Measurements from ENCODE around the gene EVA1B.

Gene EVA1B

DNA sequence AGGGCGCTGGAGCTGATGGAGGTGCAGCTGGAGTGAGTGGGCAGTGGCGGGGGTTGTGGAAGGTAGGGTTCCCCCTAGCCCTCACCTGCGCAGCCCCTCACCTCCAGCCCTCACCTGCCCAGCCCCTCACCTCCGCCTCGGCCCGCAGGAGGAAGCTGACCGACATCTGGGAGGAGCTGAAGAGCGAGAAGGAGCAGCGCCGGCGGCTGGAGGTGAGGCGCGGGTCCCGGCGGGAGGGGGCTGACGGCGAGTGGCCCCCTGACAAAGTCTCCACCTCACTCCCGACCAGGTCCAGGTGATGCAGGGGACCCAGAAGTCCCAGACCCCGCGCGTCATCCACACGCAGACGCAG lies 2.7 kb downstream of the EVA1B start:
- in situ Hi-C loops (cut with MboI; ENCODE audit: low sequenced_read_pairs): no loop called here

DNA sequence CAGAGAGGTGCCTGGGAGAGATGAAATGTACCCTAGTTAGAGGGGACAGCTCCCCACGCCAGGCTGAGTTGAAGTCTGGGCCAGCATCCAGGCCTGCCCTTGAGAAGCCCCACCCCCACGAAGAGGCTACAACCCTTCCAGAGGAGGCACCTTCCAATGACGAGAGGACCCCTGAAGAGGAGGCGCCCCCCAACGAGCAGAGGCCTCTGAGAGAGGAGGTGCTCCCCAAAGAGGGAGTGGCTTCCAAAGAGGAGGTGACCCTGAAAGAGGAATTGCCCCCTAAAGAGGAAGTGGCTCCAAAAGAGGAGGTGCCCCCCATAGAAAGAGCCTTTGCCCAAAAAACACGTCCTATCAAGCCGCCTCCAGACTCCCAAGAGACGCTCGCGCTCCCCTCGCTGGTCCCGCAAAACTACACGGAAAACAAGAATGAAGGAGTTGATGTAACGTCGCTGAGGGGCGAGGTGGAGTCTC lies 3.1 kb downstream of the EVA1B start:
- in situ Hi-C loops (cut with MboI; ENCODE audit: low sequenced_read_pairs): no loop called here

DNA sequence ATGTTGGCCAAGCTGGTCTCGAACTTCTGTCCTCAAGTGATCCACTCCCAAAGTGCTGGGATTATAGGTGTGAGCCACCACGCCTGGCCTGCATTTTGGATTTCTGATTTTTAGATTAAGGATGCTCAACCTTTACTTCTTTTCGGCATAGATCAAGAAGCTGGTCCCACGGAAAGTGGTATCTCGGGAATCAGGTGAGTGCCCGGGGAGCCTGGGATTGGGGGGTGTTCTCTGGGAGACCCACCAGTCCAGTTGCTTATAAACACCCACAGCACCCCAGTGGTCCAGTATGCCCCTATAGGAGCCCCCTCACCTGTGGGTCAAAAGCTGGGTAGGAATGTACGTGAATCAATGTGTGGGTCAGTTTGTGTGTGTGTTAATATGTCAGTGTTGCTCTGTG lies 14.0 kb downstream of the EVA1B start:
- in situ Hi-C loops (cut with MboI; ENCODE audit: low sequenced_read_pairs): no loop called here

DNA sequence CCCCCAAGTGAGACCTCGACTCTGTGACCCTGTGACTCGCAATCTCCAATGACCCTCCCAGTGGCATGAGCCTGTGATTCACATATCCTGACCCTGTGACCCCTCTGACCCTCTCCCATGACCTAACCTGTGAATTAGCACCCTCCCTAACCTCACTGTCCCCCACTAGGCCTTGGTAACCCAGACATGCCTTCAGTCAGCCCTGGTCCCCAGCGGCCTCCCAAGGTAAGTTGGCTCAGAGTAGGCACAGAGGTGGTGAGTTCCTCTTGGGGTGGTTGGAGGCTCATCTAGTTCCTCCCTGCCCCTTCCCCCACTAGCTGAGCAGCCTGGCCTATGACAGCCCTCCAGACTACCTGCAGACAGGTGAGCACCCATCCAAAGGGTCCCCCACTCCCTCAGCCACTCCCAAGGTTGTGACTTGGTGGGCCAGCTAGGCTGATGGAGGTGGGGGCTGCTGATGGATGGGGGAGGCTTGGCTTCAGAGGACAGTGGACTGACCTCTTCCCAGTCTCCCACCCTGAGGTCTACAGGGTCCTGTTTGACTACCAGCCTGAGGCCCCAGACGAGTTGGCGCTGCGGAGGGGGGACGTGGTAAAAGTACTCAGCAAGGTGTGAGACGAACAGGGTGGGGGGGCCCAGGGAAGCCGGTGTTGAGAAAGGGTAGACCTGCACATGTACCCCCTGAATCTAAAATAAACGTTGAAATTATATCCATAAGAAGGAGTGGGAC lies 15.7 kb downstream of the EVA1B start:
- in situ Hi-C loops (cut with MboI; ENCODE audit: low sequenced_read_pairs): no loop called here

DNA sequence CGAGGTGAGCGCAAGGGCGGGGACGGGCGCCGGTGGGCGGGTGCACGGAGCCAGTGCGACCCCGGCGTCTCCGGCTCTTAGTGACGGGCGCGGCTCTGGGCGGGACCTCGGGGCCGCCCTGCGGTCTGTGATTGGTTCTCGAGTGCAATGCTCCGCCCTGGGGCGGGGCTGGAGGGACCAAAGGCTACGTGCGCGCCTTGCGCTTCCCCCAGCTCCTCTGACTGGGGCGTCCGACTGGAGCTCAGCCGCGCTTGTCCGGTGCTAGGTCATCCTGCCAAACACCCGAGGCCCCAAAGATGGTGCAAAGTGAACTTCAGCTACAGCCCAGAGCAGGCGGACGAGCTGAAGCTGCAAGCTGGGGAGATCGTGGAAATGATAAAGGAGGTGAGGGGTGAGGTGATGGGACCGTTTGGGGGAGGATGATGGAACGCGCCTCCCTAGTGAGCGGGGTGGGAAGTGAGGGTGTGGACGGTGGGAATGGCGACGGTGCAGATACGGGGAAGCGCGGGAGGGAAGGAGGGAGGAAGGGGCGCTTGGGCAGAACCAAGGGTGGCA lies 16.5 kb downstream of the EVA1B start:
- in situ Hi-C loops (cut with MboI; ENCODE audit: low sequenced_read_pairs): no loop called here

DNA sequence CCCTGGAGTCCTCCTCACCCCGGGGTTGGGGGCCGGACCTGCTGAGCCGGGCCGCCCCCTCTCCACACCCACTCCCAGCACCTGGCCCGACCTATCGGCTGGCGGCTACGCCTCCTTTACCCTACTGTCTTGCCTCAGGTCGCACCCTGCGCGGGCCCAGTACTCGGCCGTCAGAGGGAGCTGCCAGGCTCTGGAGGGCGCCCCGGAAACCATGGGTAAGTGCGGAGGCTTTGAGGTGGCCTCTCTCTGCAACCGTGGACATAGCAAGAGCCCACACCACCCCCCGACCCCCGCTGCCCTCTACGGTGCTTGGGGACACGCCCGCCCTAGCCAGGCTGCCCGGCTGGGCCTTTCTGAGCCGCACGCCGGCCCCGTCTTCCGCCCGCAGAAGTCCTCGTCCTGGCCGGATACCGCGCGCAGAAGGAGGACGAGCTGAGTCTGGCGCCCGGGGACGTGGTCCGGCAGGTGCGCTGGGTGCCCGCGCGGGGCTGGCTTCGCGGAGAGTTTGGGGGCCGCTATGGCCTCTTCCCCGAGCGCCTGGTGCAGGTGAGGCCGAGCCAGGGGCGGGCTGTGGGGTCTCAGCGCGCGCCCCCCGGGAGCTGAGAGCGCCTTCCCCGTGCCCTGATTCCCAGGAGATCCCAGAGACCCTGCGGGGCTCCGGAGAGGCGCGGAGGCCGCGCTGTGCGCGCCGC lies 17.1 kb downstream of the EVA1B start, which contains the start of gene SH3D21:
Gene SH3D21, plus strand, starts transcription at position 159 of the 692 bp plus-strand sequence. Its CDS starts 53 bp downstream, at position 212.
- in situ Hi-C loops (cut with MboI; ENCODE audit: low sequenced_read_pairs): no loop called here

DNA sequence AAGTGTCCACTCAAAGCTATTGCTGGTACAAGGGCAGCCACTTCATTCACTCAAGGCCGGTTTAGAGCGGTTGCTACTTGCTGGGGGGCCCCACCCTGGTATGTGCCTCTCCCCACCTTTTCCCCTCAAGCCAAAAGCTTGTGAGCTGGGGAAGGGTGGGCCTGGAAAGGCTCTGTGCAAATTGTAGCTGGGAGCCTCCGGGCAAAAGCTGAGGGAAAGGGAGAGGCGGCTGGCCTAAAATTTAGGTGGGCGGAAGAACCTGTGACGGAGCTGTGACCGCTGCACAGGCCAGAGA lies 17.6 kb downstream of the EVA1B start:
- in situ Hi-C loops (cut with MboI; ENCODE audit: low sequenced_read_pairs): no loop called here

DNA sequence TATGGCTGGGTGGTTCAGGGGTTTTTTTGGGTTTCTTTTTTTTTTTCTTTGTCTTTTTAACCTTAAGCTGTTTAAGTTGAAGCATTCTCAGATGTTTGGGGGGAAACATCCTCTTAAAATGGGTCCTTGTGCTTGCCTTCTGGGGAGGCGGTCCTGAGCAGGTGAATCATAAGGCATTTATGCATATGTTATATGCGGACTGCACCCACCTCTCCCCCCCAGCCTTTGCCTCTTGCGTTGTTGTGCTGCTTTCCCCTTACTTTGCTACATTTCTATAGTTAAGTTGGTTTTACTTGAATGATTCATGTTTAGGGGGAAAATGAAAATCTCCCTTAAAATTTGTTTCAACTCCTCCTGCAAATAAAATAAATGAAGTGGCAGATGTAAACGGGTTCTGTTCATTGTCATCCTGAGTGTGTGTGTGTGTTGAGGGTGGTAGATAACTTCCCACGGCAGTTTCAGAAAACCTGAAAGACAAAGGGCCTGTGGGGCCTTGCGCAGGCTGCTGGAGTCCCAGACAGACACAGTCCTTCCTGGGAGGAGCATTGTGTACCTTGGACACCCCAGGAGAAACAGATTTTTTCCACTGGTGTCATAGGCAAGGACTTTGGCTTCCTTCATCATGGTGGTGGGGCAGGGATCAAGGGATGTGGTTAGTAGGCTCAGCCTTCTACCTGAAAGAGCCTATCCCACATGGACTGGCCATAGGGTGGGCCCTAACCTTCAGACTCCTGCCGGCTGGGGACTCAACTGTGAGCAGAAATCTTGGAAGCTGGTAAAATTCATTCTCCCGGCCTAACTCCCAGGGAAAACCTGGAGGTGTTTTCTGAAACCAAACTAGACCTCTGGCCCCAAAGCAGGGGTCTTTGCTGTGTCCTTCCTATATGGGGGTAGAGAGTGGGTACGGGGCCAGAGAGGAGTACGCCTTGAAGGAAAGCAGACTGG lies 18.2 kb downstream of the EVA1B start:
- in situ Hi-C loops (cut with MboI; ENCODE audit: low sequenced_read_pairs): no loop called here

DNA sequence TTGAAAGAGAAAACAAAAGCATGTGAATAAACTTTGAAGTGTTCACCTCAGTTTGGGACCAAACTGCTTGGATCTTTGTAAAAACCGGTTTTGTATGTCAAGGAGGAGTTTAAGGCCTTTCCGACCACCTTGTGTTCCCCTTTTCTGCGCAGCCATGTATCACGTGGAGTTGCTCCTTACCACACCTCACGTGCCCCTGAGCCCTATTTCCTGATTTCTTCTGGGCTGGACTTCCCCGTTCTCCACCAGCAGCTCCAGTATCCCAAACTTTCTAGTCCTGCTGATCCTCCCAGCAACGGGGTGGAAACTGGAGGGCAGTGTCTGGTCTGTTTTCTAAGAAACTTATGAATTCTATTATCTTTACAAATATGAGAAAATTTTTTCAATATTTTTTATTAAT lies 18.9 kb downstream of the EVA1B start:
- in situ Hi-C loops (cut with MboI; ENCODE audit: low sequenced_read_pairs): no loop called here

DNA sequence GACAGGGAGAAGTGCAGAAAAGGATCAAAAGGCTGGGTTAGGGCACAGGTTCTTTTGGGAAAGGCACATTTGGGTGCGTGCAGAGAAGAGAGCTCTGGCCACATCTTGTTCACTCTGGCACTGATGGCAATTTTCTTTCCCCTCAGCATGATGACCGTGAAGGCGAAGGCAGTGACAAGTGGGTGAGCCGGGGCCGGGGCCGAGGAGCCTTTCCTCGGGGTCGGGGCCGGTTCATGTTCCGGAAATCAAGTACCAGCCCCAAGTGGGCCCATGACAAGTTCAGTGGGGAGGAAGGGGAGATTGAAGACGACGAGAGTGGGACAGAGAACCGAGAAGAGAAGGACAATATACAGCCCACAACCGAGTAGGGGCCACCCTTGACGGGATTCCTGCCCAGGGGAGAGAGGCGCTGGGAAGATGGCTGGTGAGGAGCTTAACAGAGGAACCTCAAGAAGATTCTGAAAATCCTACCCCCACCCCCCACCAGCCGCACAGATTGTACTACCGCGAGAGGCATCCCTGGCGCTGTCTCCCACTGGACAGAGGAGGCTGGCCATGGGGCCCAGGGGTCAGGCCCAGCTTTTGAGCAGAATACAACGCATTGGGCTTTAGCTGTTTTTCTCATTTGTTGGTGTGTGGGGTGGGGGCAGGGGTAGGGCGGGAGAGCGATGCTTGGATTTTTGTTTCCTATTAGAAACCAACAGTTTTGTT lies 19.6 kb downstream of the EVA1B start:
- in situ Hi-C loops (cut with MboI; ENCODE audit: low sequenced_read_pairs): no loop called here

DNA sequence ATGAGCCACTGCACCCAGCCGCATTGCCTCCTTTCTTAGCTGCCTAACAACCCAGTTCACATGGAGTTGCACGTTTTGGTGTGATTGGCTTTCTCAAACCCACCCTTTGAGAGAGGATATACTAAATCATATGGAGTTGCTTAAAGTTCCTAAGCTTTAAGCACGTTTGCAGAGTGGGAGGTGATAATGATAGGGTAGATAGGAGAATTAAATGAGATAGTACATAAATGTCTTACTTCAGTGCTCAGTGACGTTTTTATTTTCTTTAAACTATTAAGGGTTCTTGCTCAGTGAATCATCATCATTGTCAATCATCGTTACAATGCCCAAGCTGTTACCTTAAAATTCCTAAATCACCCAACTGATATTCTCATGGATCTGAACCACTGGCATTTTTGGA lies 20.2 kb downstream of the EVA1B start:
- in situ Hi-C loops (cut with MboI; ENCODE audit: low sequenced_read_pairs): no loop called here

DNA sequence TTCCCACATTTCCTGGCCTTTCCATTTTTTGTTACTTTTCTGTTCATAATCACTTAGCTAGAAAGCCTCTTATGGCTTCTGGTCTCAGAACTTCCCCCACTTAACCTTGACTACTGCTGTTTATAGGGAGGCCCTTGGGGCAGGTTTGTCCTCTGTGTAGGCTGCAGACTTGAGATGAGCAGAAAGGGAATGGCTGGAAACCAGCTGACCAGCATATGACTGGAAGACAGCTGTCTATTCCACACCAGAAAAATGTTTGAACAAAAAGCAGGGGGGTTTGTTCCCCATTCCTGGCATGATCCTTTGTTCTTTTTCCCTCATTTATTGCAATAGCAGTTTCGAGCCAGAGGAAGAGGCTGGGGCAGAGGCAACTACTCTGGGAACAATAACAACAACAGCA lies 22.2 kb downstream of the EVA1B start:
- in situ Hi-C loops (cut with MboI; ENCODE audit: low sequenced_read_pairs): no loop called here

DNA sequence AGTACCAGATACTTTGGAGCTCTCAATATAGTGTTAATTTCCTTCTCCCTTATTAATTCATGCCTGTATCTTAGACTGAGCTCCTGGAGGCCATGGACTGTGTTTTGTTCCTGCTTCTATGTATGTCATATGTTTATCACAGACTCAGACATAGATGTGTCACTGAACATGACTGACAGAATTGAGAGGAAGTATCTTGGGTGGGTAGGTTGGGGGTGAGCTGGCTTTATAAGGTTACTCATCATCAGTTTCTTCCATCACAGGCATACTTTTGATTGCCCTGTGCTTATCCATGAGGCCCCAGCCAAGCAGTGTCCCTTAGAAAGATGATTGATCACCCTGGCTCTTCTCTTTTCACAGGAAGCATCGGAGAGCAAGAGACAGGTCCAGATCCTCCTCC lies 22.9 kb downstream of the EVA1B start:
- in situ Hi-C loops (cut with MboI; ENCODE audit: low sequenced_read_pairs): no loop called here

DNA sequence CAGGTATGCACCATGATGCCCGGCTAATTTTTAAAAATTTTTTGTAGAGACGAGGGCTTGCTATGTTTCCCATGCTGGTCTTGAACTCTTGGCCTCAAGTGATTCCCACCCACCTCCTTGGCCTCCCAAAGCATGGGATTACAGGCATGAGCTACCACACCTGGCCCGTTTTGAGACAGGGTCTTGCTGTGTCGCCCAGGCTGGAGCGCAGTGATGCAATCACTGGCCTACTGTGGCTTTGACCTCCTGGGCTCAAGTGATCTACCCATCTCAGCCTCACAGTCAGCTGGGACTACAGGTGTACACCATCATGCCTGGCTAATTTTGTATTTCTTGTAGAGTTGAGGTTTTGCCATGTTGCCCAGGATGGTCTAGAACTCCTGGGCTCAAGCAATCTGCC lies 24.8 kb downstream of the EVA1B start:
- in situ Hi-C loops (cut with MboI; ENCODE audit: low sequenced_read_pairs): no loop called here

DNA sequence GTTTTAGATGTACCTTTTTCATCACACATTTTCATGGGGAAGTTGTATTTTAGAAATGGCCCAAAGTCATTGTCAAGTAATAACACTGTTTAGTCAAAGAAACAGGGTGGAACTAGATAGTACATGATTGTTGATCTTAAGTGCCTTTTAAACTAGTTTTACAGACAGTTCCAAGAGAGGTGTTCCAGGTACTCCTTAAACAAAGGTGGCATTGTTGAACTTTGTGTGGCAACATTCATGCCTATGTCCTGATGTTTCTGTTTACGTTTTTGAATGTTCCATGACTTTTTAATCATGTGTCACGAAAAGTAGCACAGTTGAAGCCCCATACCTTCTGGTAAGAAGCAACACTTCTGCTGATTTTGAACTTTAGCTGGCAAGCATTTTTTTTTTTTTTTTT lies 26.4 kb downstream of the EVA1B start:
- in situ Hi-C loops (cut with MboI; ENCODE audit: low sequenced_read_pairs): no loop called here

DNA sequence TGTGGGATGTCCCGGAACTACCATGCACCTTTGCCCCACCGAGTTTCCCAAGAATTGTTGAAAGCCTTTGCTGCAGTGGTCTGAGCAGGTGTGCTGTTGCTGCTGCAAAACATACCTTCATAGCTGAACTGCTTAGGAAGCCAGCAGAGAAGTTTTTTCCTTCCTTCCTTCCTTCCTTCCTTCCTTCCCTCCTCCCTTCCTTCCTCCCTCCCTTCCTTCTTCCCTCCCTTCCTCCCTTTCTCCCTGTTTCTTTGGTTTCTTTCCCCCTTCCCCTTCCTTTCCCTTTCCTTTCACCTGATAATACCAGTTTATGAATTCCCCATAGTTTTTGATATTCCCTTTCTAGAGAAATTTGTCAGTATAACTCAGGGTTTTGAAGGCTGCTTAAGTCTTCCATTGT lies 28.1 kb downstream of the EVA1B start:
- in situ Hi-C loops (cut with MboI; ENCODE audit: low sequenced_read_pairs): no loop called here

DNA sequence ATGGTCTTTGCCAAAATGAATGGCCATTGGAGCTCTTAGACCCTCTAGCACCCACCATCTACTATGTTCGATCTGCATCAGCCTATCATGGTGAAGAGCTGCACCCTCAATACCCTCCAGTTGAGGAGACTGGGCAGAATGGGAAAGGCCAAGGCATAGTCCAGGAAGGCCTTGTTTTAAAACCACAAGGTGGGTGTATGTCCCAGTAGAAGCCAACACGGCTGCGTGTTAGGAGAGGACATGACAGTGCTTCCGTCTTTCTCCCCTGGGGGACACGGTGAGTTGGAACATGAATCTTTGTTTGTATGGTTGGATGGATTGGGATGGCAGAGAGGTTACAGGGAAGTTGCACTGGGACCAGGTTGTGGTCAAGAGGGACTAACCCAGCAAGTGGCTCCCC lies 35.9 kb downstream of the EVA1B start:
- in situ Hi-C loops (cut with MboI; ENCODE audit: low sequenced_read_pairs): no loop called here

DNA sequence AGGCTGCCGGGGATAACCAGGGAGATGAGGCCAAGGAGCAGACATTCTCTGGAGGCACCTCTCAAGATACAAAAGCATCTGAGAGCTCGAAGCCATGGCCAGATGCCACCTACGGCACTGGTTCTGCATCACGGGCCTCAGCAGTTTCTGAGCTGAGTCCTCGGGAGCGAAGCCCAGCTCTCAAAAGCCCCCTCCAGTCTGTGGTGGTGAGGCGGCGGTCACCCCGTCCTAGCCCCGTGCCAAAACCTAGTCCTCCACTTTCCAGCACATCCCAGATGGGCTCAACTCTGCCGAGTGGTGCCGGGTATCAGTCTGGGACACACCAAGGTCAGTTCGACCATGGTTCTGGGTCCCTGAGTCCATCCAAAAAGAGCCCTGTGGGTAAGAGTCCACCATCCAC lies 36.6 kb downstream of the EVA1B start:
- in situ Hi-C loops (cut with MboI; ENCODE audit: low sequenced_read_pairs): no loop called here

DNA sequence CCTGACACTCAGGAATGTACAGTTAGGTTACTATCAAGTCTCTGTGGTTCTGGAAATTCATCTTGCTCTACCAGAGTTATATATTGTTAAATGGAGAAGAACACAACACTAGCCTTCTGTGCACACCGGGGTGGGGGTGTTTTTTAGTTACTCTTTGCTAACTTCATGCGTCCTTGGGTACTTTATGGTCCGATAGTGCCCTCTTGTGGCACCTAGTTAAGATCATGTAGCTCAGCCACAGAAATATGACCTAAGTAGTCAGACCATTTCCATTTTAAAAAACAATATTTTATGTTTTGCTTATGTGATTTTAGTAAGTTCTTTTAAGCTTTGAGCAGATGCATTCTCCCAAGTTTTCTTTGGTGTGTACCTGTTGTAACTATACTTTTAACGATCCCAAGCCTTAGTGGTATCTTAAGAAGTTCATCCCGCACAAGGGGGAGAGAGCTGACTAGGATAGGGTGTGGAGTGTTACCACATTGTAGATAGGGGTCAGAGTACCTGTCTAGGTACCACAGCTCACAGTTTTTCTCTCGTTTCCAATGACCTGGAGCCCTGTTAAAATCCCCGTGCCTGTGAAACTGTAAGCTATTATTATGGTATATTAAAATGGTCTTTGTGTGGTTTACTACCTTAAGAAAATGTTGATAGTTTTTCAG lies 37.9 kb downstream of the EVA1B start:
- in situ Hi-C loops (cut with MboI; ENCODE audit: low sequenced_read_pairs): no loop called here

DNA sequence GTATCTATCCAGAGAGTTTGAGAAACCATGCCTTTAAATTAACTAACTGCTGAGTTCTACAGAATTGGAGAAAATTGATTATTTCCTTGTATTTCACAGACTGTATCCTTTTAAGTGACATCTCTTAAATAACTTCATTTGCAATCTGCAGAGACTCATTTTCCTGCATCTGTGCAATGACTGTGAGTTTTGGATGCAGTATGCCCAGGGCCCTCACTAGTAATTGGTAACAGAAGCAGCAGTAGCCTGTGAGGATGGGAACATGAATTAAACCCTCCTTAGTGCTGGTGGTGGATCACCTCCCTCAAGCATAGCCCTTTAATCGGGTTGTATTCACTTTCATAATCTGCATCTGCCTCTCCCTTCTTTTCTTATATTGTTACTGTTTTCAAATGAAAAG lies 38.9 kb downstream of the EVA1B start:
- in situ Hi-C loops (cut with MboI; ENCODE audit: low sequenced_read_pairs): no loop called here

Data from hTERT RPE-1 (cell line).